ENCODE results near the gene RAI14.

DNA sequence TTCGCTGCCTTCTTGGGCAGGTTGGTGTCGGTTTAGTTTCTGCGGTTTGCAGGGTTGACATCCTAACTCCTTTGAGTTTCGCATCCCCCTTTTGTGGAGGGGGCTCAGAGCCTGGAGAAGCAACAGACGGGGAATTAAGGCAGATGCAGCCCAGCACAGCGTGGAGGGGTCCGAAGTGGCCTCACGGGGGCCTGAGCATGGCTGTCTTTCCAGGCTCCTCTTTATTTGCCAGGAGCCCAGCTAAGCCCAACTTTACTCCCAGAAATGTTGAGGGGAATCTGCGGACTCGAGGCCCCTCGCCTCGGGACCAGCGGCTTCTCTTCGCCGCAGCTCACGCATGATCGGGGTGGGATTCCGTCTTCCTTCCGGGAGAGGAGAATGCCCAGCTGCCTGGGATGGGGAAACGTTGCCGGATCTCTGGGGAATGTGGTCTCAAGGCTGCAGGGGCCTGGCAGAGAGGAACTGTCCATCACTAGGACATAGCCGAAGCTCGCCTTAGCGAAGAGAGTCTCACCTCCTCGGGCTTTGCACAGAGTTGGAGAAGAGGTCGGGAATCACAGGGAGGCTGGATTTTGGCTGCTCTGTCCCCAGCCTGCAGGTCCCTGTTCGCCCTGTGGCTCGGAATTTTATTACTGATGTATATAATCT, 1.3 kb downstream of the RAI14 start:
- TF ChIP-seq EZH2 (IDR thresholded peaks at IDR 0.05; ENCODE audit: low read depth) = no peak
- no peak for TF ChIP-seq CTCF (conservative IDR thresholded peaks at IDR 0.05)
